GM12864 (cell line): ENCODE results near the gene PIR.

Experiments
- DNase-seq: peaks from one replicate; pipeline ENCODE4 v3.0.0-alpha.2; 2011; ENCODE audit warnings: low read depth
- H3K4me3 ChIP-seq: 2 replicates; pipeline ENCODE4 v1.5.1; 2011; ENCODE audit warnings: mild to moderate bottlenecking, low read depth, low read length, control low read depth
- CTCF ChIP-seq: IDR thresholded peaks from 2 replicates; pipeline ENCODE4 v1.5.1; 2011; ENCODE audit warnings: low read depth, mild to moderate bottlenecking, moderate library complexity, low read length, control low read depth, inconsistent platforms; ENCODE audit errors: missing control alignments

The PIR gene

GRCh38 chrX:15376956-15377355 is 116.2 kb downstream of the PIR start:
- H3K4me3 ChIP-seq: no peak overlapping the region
- no peak for TF ChIP-seq CTCF
- DNase-seq: no peak

- no peak for DNase-seq
- no peak for TF ChIP-seq CTCF
- no peak overlapping the region for H3K4me3 ChIP-seq
These were observed 119.2 kb downstream of the PIR start for GRCh38 chrX:15373976-15374375.

- no peak for TF ChIP-seq CTCF
- DNase-seq: no peak
- no peak overlapping the region for H3K4me3 ChIP-seq
These were observed 126.4 kb downstream of the PIR start for GRCh38 chrX:15366506-15367352.

- H3K4me3 ChIP-seq: no peak overlapping the region
- no peak for DNase-seq
- TF ChIP-seq CTCF: no peak
These were observed 133.4 kb downstream of the PIR start for GRCh38 chrX:15359701-15360100.

- H3K4me3 ChIP-seq: no peak overlapping the region
- no peak for TF ChIP-seq CTCF
- no peak for DNase-seq
These were observed 134.6 kb downstream of the PIR start for GRCh38 chrX:15358533-15358932.

- no peak overlapping the region for H3K4me3 ChIP-seq
- DNase-seq: no peak
- no peak for TF ChIP-seq CTCF
These were observed 136.7 kb downstream of the PIR start for GRCh38 chrX:15356444-15356843.
